ENCODE data around the gene KCNH5. TPM values are rescaled to one million over a fixed set of nuclear protein-coding genes. Genes with fewer than 3 reads are reported as not detected.

The KCNH5 gene
- total and polyA plus RNA-seq, 4 donors, result not detected

- no peak overlapping the region for H3K9ac ChIP-seq (ENCODE audit: low read depth in 1 of 2, low read length in 2 of 2)
- WGBS, result 68% methylated on average over 4 of the region's 4 CpGs
- no peaks in the 10 kb centered on the region for H3K36me3 ChIP-seq (ENCODE audit: control insufficient read depth in 4 of 4, insufficient read depth in 3 of 4, low read depth in 1 of 4, low read length in 3 of 4)
- no peaks in the 10 kb centered on the region for H3K4me1 ChIP-seq (ENCODE audit: control insufficient read depth in 4 of 4, insufficient read depth in 4 of 4, low read length in 3 of 4)
- DNase-seq (ENCODE audit: low spot score), result no peak
- H3K27ac ChIP-seq (ENCODE audit: low read depth in 1 of 2, low read length in 2 of 2), result no peak overlapping the region
- TF ChIP-seq HNF4A (conservative IDR thresholded peaks at IDR 0.05), result no peak
- no peak for TF ChIP-seq JUND (IDR thresholded peaks at IDR 0.05)
- TF ChIP-seq RXRA (IDR thresholded peaks at IDR 0.05), result no peak
- TF ChIP-seq EGR1 (IDR thresholded peaks at IDR 0.05; ENCODE audit: low read depth in 2 of 2), result no peak
- TF ChIP-seq FOXA2 (IDR thresholded peaks at IDR 0.05), result no peak
- no peak for TF ChIP-seq NR2F2 (IDR thresholded peaks at IDR 0.05)
- TF ChIP-seq CTCF (IDR thresholded peaks at IDR 0.05; ENCODE audit: low read depth, low read length, missing input control), result no peak
- TF ChIP-seq ATF3 (IDR thresholded peaks at IDR 0.05), result no peak
- TF ChIP-seq ZBTB33 (IDR thresholded peaks at IDR 0.05), result no peak
- no peak for TF ChIP-seq HNF4G (IDR thresholded peaks at IDR 0.05)
- no peak for TF ChIP-seq TAF1 (conservative IDR thresholded peaks at IDR 0.05)
- no peak for TF ChIP-seq RAD21 (IDR thresholded peaks at IDR 0.05)
- TF ChIP-seq SP1 (IDR thresholded peaks at IDR 0.05), result no peak
- TF ChIP-seq REST (IDR thresholded peaks at IDR 0.05), result no peak
- no peak for TF ChIP-seq YY1 (IDR thresholded peaks at IDR 0.05)
- TF ChIP-seq FOXA1 (IDR thresholded peaks at IDR 0.05), result no peak
- H3K4me3 ChIP-seq (ENCODE audit: low read depth in 1 of 3, low read length in 3 of 3), result no peak overlapping the region
- H3K9me3 ChIP-seq (ENCODE audit: control insufficient read depth in 4 of 4, low read length in 3 of 4), result no peaks in the 10 kb centered on the region
- H3K27me3 ChIP-seq (ENCODE audit: control insufficient read depth in 4 of 4, insufficient read depth in 4 of 4, low read length in 3 of 4), result no peaks in the 10 kb centered on the region
Observed at GRCh38 chr14:62807636-62808035, 237.6 kb downstream of the KCNH5 start.

GRCh38 chr14:62800577-62800976 is 244.7 kb downstream of the KCNH5 start:
- H3K4me1 ChIP-seq (ENCODE audit: control insufficient read depth in 4 of 4, insufficient read depth in 4 of 4, low read length in 3 of 4), result no peaks in the 10 kb centered on the region
- no peak overlapping the region for H3K9ac ChIP-seq (ENCODE audit: low read depth in 1 of 2, low read length in 2 of 2)
- no peak overlapping the region for H3K27ac ChIP-seq (ENCODE audit: low read depth in 1 of 2, low read length in 2 of 2)
- no peaks in the 10 kb centered on the region for H3K9me3 ChIP-seq (ENCODE audit: control insufficient read depth in 4 of 4, low read length in 3 of 4)
- DNase-seq (ENCODE audit: low spot score), result no peak
- no peaks in the 10 kb centered on the region for H3K27me3 ChIP-seq (ENCODE audit: control insufficient read depth in 4 of 4, insufficient read depth in 4 of 4, low read length in 3 of 4)
- WGBS, result 24% methylated on average over 3 of the region's 3 CpGs
- H3K4me3 ChIP-seq (ENCODE audit: low read depth in 1 of 3, low read length in 3 of 3), result no peak overlapping the region
- H3K36me3 ChIP-seq (ENCODE audit: control insufficient read depth in 4 of 4, insufficient read depth in 3 of 4, low read depth in 1 of 4, low read length in 3 of 4), result no peaks in the 10 kb centered on the region
- TF ChIP-seq RXRA (IDR thresholded peaks at IDR 0.05) (no peak), HNF4A (conservative IDR thresholded peaks at IDR 0.05) (no peak), RAD21 (IDR thresholded peaks at IDR 0.05) (no peak), JUND (IDR thresholded peaks at IDR 0.05) (no peak), NR2F2 (IDR thresholded peaks at IDR 0.05) (no peak), REST (IDR thresholded peaks at IDR 0.05) (no peak), HNF4G (IDR thresholded peaks at IDR 0.05) (no peak), CTCF (IDR thresholded peaks at IDR 0.05; ENCODE audit: low read depth, low read length, missing input control) (no peak), MAX (IDR thresholded peaks at IDR 0.05) (no peak), TAF1 (conservative IDR thresholded peaks at IDR 0.05) (no peak)

Data from liver (tissue), 9 donors.